CD14-positive monocyte (primary cell): ENCODE results near the gene BIRC5. TPM values are rescaled to one million over a fixed set of nuclear protein-coding genes. Genes with fewer than 3 reads are reported as not detected.

ENCODE experiments used
- DNase-seq, 3 donors: peaks; one replicate each; pipeline ENCODE4 v3.0.0-alpha.2; 2011 to 2022
- H2AFZ ChIP-seq: 2 replicates; pipeline ENCODE4 v1.6.0; 2012; ENCODE audit warnings: mild to moderate bottlenecking, low read depth, low read length, inconsistent platforms; ENCODE audit not compliant: insufficient read depth, poor library complexity, severe bottlenecking
- H3K27ac ChIP-seq, 2 donors: 1 replicate in 1 of 2; 2 replicates in 1 of 2; pipeline ENCODE4 v1.5.1; 2012 to 2013; ENCODE audit warnings: low read length in 2 of 2, control low read depth in 1 of 2, inconsistent platforms in 1 of 2, low read depth in 1 of 2, mild to moderate bottlenecking in 1 of 2
- H3K27me3 ChIP-seq, 2 donors: one replicate each; pipeline versions ENCODE4 v1.6.0 to v1.6.1; 2011 to 2013; ENCODE audit warnings: low read length in 2 of 2; ENCODE audit not compliant: control insufficient read depth in 2 of 2, insufficient read depth in 2 of 2
- H3K36me3 ChIP-seq, 2 donors: replicated peaks in 1 of 2; 1 replicate in 1 of 2; 2 replicates in 1 of 2; pipeline versions ENCODE4 v1.5.1 to v1.6.1; 2012 to 2013; ENCODE audit warnings: low read length in 2 of 2, control low read depth in 1 of 2, inconsistent platforms in 1 of 2, mild to moderate bottlenecking in 1 of 2; ENCODE audit not compliant: insufficient read depth in 2 of 2, control insufficient read depth in 1 of 2
- H3K4me1 ChIP-seq, 2 donors: 1 replicate in 1 of 2; 2 replicates in 1 of 2; pipeline versions ENCODE4 v1.5.1 to v1.6.1; 2012 to 2013; ENCODE audit warnings: low read length in 2 of 2, control low read depth in 1 of 2, inconsistent platforms in 1 of 2, mild to moderate bottlenecking in 1 of 2, moderate library complexity in 1 of 2; ENCODE audit not compliant: insufficient read depth in 2 of 2, control insufficient read depth in 1 of 2
- H3K4me2 ChIP-seq: replicated peaks from 2 replicates; pipeline ENCODE3; 2012; ENCODE audit warnings: low read length, moderate library complexity, mild to moderate bottlenecking; ENCODE audit not compliant: poor library complexity, severe bottlenecking; ENCODE audit errors: extremely low read depth
- H3K4me3 ChIP-seq, 3 experiments: fragments of 200-600 bp in 1 of 3; sonication (generic) in 1 of 3; replicated peaks in 1 of 3; 1 replicate in 2 of 3; 2 replicates in 1 of 3; pipeline ENCODE4 v1.5.1; 2011 to 2013; ENCODE audit warnings: low read length in 3 of 3, mild to moderate bottlenecking in 3 of 3, control low read depth in 2 of 3, low read depth in 2 of 3, inconsistent platforms in 1 of 3, moderate library complexity in 1 of 3
- H3K79me2 ChIP-seq: 2 replicates; pipeline ENCODE4 v1.6.0; 2012; ENCODE audit warnings: mild to moderate bottlenecking, control low read depth, inconsistent platforms, low read length, moderate library complexity; ENCODE audit not compliant: insufficient read depth
- H3K9ac ChIP-seq: 2 replicates; pipeline ENCODE4 v1.6.0; 2017; ENCODE audit warnings: low read length, mild to moderate bottlenecking; ENCODE audit not compliant: insufficient read depth, poor library complexity, severe bottlenecking
- H3K9me3 ChIP-seq, 2 donors: replicated peaks in 1 of 2; 1 replicate in 1 of 2; 2 replicates in 1 of 2; pipeline versions ENCODE4 v1.5.1 to v1.6.1; 2012 to 2013; ENCODE audit warnings: low read length in 2 of 2, control low read depth in 1 of 2; ENCODE audit not compliant: control insufficient read depth in 1 of 2, insufficient read depth in 1 of 2
- H4K20me1 ChIP-seq: 2 replicates; pipeline ENCODE4 v1.6.0; 2012; ENCODE audit warnings: mild to moderate bottlenecking, low read length, control low read depth, moderate library complexity; ENCODE audit not compliant: insufficient read depth
- H3K27ac Mint-ChIP-seq, 7 donors: one replicate each; pipeline ENCODE4 v1.8.0; 2020; ENCODE audit warnings: mild to moderate bottlenecking in 7 of 7, mixed read lengths in 7 of 7, moderate library complexity in 6 of 7, inconsistent platforms in 2 of 7
- H3K27me3 Mint-ChIP-seq, 3 donors: one replicate each; pipeline ENCODE4 v1.8.0; 2021 to 2022; ENCODE audit warnings: low read depth in 3 of 3, mild to moderate bottlenecking in 3 of 3, mixed read lengths in 3 of 3, moderate library complexity in 3 of 3, inconsistent platforms in 1 of 3
- H3K36me3 Mint-ChIP-seq, 2 donors: one replicate each; pipeline ENCODE4 v1.8.0; 2020; ENCODE audit warnings: mixed read lengths in 2 of 2, inconsistent platforms in 1 of 2, mild to moderate bottlenecking in 1 of 2
- H3K4me1 Mint-ChIP-seq: one replicate; pipeline ENCODE4 v1.8.0; 2020; ENCODE audit warnings: mild to moderate bottlenecking, mixed read lengths
- H3K4me3 Mint-ChIP-seq, 2 donors: one replicate each; pipeline ENCODE4 v1.8.0; 2020; ENCODE audit warnings: mild to moderate bottlenecking in 2 of 2, mixed read lengths in 2 of 2, moderate library complexity in 1 of 2
- H3K9me3 Mint-ChIP-seq, 7 donors: one replicate each; pipeline ENCODE4 v1.8.0; 2020 to 2022; ENCODE audit warnings: mixed read lengths in 7 of 7, mild to moderate bottlenecking in 6 of 7, moderate library complexity in 6 of 7, inconsistent platforms in 2 of 7
- CTCF ChIP-seq: fragments of 200-600 bp; IDR thresholded peaks from one replicate; pipeline ENCODE4 v1.8.0; 2022; ENCODE audit warnings: antibody characterized with exemption, mild to moderate bottlenecking
- WGBS: methylation state at CpG from one replicate; pipeline ENCODE4 v1.1.5; 2013; ENCODE audit warnings: missing lambda C conversion rate; ENCODE audit not compliant: insufficient coverage; 5-methylcytosine and 5-hydroxymethylcytosine counted together
- intact Hi-C, 2 donors: fragments of 100-400 bp; cut with micrococcal nuclease; formaldehyde crosslinking; loops; one replicate each; pipeline versions ENCODE4 v1.15.0 to v1.15.1; 2023
- polyA plus RNA-seq, 3 donors: library from polyadenylated mRNA; depleted of rRNA in 1 of 3; unstranded in 2 of 3; stranded (reverse) in 1 of 3; fragments of 300-500 nt in 2 of 3; fragments of >200 nt in 1 of 3; fragmentation: Illumina TruSeq in 2 of 3; gene quantifications; 1 replicate in 2 of 3; 2 replicates in 1 of 3; pipeline ENCODE4 v1.2.3, GENCODE V29; 2012 to 2021

BIRC5 gene
- polyA plus RNA-seq, 3 donors, result 0.20 TPM; not detected in 2

DNA sequence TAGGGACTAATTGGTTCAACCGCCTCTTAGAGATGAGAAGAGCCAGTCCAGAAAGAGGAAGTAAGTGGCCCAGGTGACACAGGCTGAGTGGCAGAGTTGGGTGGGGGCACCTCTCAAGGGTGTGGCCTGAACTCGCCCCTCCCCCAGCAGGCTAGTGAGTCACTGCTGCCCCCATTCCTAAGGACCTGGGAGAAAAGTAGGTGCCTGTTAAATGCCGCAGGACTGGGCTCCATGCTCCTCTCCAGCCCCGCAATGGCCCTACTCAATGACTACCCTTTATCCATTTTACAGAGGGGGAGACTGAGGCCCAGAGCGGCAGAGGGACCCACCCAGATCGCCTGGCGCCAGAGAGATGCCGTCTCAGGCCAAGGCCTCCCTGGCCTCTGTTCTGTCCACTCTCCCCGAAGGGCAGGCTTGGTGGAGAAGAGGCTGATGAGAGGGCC, 25.5 kb downstream of the BIRC5 start:
- no peak overlapping the region for H3K9ac ChIP-seq
- H3K36me3 ChIP-seq, result no peaks in the 10 kb centered on the region
- H3K9me3 Mint-ChIP-seq, result peaks cover 0 to 1% (median 0%) of the 10 kb centered on the region in 7 donors
- H3K4me1 ChIP-seq, result no peaks in the 10 kb centered on the region
- no peak for TF ChIP-seq CTCF
- peaks cover 3 to 5% (median 4%) of the 10 kb centered on the region in 3 donors for H3K27me3 Mint-ChIP-seq
- H4K20me1 ChIP-seq, result no peaks in the 10 kb centered on the region
- H3K4me3 ChIP-seq, result no peak overlapping the region
- H3K36me3 Mint-ChIP-seq, result no peaks in the 10 kb centered on the region
- intact Hi-C loops, result no loop called here
- no peaks in the 10 kb centered on the region for H3K9me3 ChIP-seq
- no peak overlapping the region for H2AFZ ChIP-seq
- no peak overlapping the region for H3K4me3 Mint-ChIP-seq
- H3K4me1 Mint-ChIP-seq, result peaks cover 13% of the 10 kb centered on the region
- 68% methylated on average over 2 of the region's 9 CpGs for WGBS
- no peaks in the 10 kb centered on the region for H3K79me2 ChIP-seq
- H3K27me3 ChIP-seq, result no peaks in the 10 kb centered on the region
- no peak for DNase-seq
- H3K4me2 ChIP-seq, result no peak overlapping the region
- peak overlapping the region in 2 of 7 donors; percentile 13 to 53 for H3K27ac Mint-ChIP-seq
- H3K27ac ChIP-seq, result no peak overlapping the region

- H3K27ac ChIP-seq, result no peak overlapping the region
- H3K36me3 Mint-ChIP-seq, result no peaks in the 10 kb centered on the region
- H4K20me1 ChIP-seq, result no peaks in the 10 kb centered on the region
- no peaks in the 10 kb centered on the region for H3K9me3 ChIP-seq
- DNase-seq, result no peak
- H2AFZ ChIP-seq, result no peak overlapping the region
- no peaks in the 10 kb centered on the region for H3K79me2 ChIP-seq
- peaks cover 13% of the 10 kb centered on the region for H3K4me1 Mint-ChIP-seq
- H3K4me3 Mint-ChIP-seq, result no peak overlapping the region
- intact Hi-C loops, result no loop called here
- H3K4me1 ChIP-seq, result no peaks in the 10 kb centered on the region
- WGBS, result 95% methylated on average over 7 of the region's 12 CpGs
- H3K36me3 ChIP-seq, result no peaks in the 10 kb centered on the region
- H3K4me2 ChIP-seq, result no peak overlapping the region
- H3K27ac Mint-ChIP-seq, result peak overlapping the region in 1 of 7 donors; percentile 57
- H3K27me3 ChIP-seq, result no peaks in the 10 kb centered on the region
- H3K4me3 ChIP-seq, result no peak overlapping the region
- H3K27me3 Mint-ChIP-seq, result peaks cover 3 to 4% (median 3%) of the 10 kb centered on the region in 3 donors
- H3K9ac ChIP-seq, result no peak overlapping the region
- peaks cover 0 to 1% (median 0%) of the 10 kb centered on the region in 7 donors for H3K9me3 Mint-ChIP-seq
- no peak for TF ChIP-seq CTCF
Measured at GRCh38 chr17:78240012-78240655, 26.1 kb downstream of the BIRC5 start.
